NB4 (cell line): ENCODE results near the gene SIRT7.

Experiments
- POLR2A ChIP-seq: IDR thresholded peaks from 2 replicates; pipeline ENCODE4 v1.6.1; 2011; ENCODE audit warnings: mild to moderate bottlenecking; ENCODE audit not compliant: insufficient read length; ENCODE audit errors: extremely low read depth
- TF ChIP-seq, protein P1 (sequence below): IDR thresholded peaks from one replicate; pipeline ENCODE4 v1.5.1; 2012; ENCODE audit warnings: low read depth, low read length

DNA sequence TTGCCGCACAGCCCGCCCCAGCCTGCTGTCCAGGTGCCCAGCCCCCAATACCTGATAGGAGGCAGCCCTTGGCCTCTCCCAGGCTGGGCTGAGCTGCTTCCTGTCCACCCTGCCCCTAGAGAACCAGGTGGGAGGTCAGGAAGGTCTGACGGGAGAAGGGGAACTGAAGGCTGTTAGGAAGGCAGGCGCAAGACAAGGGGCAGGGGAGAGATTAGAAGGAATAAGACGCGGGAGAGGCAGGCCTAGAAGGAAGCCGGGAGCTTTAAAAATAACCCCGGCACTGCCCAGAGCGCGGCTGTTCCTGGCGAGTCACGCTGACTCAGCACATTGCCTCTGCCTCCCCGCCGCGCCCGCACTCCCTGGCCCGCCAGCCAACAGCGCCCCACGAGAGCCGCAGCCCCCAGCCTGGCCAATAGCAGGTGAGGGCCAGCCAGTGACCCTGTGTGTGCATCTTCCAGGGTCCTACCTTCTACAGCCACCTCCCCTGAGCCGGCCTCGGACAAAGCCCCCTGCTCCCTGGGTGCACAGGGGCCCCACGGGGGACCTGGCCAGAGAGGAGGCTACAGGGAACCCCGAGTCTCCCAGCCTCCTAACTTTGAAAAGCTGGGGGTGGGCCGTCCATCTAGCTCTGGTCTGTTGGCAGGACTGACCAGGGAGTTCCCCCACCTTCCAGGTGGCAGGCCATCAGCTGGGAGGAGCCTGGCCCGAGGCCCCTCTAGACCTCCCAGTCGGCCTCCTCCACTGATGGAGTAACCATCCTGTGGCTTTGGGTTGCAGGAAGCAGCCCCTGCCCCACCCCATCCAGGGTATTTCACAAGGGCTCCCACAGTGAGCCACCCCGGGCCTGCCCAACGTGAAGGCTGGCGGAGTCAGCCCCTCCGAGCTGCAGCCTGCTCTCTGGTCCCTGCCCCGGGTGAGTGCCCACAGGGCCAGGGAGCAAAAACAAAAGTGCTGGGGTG is 5.6 kb upstream of the SIRT7 start:
- TF ChIP-seq, protein P1, sequence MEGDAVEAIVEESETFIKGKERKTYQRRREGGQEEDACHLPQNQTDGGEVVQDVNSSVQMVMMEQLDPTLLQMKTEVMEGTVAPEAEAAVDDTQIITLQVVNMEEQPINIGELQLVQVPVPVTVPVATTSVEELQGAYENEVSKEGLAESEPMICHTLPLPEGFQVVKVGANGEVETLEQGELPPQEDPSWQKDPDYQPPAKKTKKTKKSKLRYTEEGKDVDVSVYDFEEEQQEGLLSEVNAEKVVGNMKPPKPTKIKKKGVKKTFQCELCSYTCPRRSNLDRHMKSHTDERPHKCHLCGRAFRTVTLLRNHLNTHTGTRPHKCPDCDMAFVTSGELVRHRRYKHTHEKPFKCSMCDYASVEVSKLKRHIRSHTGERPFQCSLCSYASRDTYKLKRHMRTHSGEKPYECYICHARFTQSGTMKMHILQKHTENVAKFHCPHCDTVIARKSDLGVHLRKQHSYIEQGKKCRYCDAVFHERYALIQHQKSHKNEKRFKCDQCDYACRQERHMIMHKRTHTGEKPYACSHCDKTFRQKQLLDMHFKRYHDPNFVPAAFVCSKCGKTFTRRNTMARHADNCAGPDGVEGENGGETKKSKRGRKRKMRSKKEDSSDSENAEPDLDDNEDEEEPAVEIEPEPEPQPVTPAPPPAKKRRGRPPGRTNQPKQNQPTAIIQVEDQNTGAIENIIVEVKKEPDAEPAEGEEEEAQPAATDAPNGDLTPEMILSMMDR, result no peak
- TF ChIP-seq POLR2A, result no peak
